HS-27A (cell line): ENCODE data around the gene MANEAL.

Experiments used
- DNase-seq: peaks from one replicate; pipeline ENCODE4 v3.0.0-alpha.2; 2012; ENCODE audit warnings: low read depth, missing footprints

The MANEAL gene

GRCh38 chr1:37828410-37829074, 34.9 kb downstream of the MANEAL start:
- no peak for DNase-seq

DNA sequence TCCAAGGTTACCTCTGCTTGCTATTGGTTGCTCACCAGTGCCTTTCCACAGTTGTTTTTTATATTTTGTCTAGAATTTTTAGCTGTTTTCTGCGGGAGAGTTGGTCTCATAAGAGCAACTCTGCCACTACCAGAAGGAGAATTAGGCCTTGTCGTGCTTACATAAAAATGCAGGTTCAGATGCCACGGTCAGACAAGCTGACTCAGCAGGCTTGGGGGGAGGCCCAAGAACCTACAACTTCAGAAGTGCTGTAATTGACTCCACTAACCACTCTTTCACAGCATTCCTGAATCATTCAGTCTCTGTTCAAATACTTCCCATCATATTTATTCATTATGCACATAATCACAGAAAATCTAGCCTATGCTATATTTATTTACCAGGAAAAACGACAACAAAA, 37.5 kb downstream of the MANEAL start:
- no peak for DNase-seq

GRCh38 chr1:37831809-37832208, 38.2 kb downstream of the MANEAL start:
- DNase-seq, result no peak

GRCh38 chr1:37836788-37837187, 43.1 kb downstream of the MANEAL start:
- no peak for DNase-seq

- DNase-seq, result no peak
Observed at GRCh38 chr1:37839676-37840075, 46.0 kb downstream of the MANEAL start.

- DNase-seq, result no peak
Observed at GRCh38 chr1:37840711-37841110, 47.1 kb downstream of the MANEAL start.

DNA sequence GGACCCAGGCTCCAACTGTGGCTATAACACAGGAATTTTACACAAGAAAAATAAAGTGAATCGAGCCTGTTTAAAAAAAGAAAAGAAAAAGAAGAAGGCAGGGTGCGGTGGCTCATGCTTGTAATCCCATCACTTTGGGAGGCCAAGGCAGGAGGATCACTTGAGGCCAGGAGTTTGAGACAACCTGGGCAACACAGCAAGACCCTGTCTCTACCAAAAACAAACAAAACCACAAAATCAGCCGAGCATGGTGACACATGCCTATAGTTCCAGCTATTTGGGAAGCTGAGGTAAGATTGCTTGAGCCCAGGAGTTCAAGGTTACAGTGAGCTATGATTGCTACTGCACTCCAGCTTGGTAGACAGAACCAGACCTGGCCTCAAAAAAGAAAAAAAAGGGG, 48.0 kb downstream of the MANEAL start:
- no peak for DNase-seq

DNA sequence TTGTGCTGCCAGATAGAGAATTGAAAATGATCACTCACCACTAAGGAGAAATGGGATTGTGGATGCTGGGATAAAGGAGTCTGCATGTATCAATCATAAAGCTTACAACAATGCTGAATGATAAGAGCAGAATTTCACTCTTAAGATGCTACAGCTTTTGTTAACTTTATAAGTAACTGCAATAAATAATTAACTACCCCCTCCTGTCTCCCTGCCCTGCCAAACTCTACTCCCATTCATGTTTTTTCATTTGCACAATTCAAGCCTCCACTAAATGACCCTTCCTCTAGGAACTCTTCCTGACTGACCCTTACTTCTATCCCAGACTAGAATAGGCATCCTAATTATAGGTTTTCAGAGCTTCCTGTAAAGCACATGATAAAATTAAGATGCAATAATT, 50.9 kb downstream of the MANEAL start:
- no peak for DNase-seq

- DNase-seq, result no peak
Observed at GRCh38 chr1:37845049-37845646, 51.5 kb downstream of the MANEAL start.

GRCh38 chr1:37845786-37846185, 52.1 kb downstream of the MANEAL start:
- no peak for DNase-seq

DNA sequence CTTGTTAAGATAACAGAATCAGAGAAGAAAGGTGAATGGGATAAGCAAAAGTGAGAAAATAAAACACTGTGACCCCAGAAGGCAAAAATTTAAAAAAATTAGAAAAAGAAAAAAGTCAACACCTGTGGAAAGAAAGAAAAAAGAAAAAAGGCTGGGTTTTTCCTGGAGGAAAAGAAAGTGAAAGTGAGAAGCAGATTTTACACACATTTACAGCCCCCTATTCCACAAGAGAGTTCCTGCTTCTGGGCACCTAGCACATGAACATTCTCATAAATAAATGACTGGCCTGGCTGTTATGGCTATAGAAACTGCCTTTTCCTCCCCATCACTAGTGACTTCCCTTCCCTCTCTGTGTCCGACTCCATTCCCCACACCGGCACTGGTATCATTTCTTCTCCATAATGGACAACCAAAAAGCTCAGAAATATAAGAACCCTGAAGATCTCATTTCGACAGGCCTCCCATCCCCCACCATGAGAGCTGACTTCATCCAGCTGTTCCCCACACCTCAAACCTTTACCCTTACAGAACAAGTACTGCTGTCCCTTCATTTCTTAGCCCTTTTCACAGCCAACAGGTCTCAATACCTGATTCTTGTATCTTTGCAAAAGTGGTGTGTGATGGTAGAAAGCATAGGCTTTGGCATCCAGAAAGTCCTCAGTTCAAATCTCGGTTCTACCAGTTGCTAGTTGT, 53.1 kb downstream of the MANEAL start:
- no peak for DNase-seq

- DNase-seq, result no peak
Observed at GRCh38 chr1:37849480-37849879, 55.8 kb downstream of the MANEAL start.

DNA sequence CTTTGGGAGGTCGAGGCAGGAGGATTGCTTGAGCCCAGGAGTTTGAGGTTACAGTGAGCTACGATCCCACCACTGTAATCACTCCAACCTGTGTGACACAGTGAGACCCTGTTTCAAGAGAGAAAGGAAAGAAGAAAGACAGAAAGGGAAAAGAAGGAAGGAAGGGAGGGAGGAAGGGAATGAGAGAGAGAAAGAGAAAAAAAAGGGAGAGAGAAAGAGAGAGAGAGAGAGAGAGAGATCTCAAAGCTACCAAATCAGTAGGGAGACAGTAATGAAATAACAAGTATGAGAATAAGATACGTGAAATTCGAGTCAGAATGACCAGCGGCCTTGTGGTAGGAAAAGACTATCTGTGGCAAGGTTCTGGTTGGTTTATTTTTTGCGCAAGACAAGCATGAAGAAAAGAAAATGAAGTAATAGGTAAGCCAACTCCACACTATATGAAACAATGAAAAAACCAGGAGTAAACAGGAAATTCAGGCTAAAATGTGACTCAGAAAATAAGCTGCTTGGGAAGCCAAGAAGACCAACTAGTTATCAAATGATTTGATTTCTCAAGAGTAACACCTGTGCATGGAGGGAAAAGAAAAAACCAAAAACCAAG, 56.8 kb downstream of the MANEAL start:
- no peak for DNase-seq
